Stimulated activated CD4-positive, alpha-beta T cell treated with anti-CD3 and anti-CD28 coated beads, Interleukin-4, amount 100 ng/mL, for 4 hours (primary cell): ENCODE results near the gene HDDC3.

Experiments used
- DNase-seq, 2 experiments: peaks; one replicate each; pipeline ENCODE4 v3.0.0-alpha.2; 2020

The HDDC3 gene

GRCh38 chr15:90931828-90932659 is at the start of gene HDDC3:
Gene HDDC3, minus strand, starts transcription at chr15:90932549. Its CDS starts 9 bp downstream, at chr15:90932540.
- DNase-seq, result peak; percentile 86 to 95

DNA sequence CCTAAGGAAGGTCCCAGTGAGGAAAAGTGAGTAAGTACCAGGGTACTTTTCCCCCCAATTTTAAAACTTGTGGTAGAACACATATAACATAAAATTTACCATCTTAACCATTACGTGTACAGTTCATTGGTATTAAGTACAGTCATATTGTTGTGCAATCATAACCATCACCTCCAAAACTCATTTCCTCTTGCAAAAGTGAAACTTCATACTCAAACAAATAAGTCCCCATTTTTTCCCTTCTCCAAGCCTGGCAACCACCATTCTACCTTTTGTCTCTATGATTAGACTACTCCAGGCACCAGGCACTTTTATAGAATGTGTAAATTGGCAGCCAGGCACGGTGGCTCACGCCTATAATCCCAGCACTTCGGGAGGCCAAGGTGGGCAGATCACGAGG is 49.8 kb upstream of the HDDC3 start:
- no peak for DNase-seq

- DNase-seq, result no peak
These were observed 49.3 kb upstream of the HDDC3 start for GRCh38 chr15:90981681-90982080.

DNA sequence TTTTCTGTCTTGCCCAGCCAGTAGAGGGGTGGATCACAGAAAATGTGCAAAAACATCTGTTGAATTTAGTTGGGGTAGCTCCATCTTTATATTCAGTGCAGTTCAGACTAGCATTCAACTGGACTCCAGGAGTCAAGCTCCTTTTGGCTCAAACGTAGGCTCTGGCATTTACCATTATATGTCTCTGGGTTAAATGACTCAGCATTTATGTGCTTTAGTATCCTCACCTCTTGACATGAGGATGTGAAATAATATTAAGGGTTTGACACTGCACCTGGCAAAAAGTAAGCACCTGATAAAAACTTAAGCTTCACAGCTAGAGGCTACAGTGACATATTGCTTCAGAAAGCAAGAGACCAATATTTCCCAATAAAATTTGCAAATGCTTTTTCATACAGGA is 47.2 kb upstream of the HDDC3 start:
- no peak for DNase-seq

DNA sequence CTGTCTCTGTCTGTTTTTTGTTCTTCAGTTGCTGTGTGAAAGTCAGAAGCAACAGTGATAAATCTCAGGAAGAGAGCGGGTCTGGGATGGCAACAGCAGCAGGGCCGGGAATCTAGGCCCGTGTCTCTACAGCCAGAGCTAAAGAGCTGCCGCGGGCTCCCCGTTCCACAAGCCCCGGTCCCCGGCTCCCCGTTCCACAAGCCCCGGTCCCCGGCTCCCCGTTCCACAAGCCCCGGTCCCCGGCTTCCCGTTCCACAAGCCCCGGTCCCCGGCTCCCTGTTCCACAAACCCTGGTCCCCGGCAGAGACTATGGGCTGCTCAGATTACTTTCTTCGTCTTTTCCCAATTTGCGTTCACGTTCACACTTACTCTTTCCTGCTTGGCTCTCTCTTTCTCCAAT is 41.9 kb upstream of the HDDC3 start:
- DNase-seq, result no peak

DNA sequence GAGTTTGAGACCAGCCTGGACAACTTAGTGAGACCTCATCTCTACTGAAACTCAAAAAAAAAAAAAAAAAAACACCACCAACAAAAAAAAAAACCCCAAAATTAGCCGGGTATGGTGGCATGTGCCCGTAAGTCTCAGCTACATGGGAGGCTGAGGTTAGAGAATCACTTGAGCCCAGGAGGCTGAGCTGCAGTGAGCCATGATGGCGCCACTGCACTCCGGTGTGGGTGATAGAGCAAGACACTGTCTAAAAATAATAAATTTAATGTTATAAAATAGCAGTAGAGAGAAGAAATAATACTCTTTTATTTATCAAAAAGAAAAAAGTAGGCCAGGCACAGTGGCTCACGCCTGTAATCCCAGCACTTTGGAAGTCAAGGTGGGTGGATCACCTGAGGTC is 39.8 kb upstream of the HDDC3 start:
- no peak for DNase-seq

DNA sequence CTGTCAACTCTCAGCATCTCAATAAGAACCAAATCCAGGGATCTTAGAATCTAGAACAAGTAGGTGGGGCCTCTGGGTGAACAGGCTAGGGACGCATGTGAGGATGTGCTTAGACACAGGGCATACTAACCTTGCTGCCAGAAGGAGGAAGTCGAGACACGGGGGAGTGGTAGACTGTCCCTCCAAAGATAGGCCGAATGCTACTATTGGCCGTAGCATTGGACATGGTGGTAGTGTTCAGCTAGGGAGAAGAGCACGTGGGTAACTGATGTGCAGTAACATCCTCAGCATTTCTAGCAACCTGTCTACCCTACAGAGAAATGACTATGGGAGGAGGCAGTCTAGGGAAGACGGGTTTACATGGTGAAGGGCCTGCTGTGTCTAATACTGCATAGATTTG is 37.9 kb upstream of the HDDC3 start:
- DNase-seq, result no peak

GRCh38 chr15:90968434-90968833 is 36.1 kb upstream of the HDDC3 start:
- DNase-seq, result no peak

DNA sequence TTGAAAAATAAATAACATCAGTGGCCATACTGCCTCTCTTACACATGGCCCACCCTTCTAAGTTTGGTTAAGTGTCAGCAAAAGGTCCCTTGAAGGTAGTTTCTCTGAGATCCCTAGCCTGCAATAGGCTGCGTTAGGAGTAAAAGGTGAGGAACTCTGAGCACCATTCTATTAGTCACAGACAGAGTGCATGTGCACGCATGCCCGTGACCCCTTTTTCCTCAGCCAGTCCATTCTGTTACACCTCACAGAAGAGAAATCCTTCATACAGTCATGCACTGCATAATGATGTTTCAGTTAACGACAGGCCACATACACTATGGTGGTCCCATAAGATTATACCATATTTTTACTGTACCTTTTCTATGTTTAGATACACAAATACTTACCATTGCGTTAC is 34.9 kb upstream of the HDDC3 start:
- no peak for DNase-seq

DNA sequence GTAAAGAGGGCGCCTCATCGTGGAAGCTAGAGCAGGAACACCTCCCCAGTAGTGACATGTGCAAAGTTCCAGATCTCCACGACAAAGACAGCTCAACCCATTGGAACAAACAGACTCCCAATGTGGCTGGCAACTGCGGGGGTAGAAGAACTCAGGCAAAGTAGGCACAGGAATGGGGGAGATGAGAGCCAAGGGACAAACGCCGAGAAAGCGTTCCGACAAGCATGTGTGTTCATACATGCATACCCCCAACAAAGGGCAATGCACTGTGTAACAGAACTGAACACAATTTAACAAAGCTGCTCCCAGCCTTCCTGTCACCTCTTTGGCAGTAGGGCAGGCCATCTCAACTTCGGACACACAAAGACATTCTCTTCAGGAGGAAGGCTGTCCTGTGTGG is 33.9 kb upstream of the HDDC3 start:
- no peak for DNase-seq

- DNase-seq, result no peak
These were observed 29.7 kb upstream of the HDDC3 start for GRCh38 chr15:90962021-90962420.

GRCh38 chr15:90960298-90961091 is 28.1 kb upstream of the HDDC3 start:
- no peak for DNase-seq

DNA sequence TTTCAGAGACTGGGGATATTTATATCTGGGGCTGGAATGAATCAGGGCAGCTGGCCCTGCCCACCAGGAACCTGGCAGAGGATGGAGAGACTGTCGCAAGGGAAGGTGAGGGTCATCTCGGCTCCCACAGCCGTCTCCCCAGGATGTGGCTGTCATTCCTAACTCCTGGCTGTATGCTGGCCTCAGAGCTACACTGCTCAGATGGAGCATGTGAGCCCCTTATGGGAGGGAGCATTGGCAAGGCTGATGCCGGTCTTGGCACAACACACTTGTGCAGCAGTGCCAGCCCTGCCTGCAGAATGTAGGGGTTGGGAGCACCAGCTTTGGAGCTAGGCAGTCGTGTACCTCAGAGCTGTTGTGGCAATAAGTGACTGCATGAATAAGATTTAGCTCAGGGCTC is 27.5 kb upstream of the HDDC3 start:
- no peak for DNase-seq

DNA sequence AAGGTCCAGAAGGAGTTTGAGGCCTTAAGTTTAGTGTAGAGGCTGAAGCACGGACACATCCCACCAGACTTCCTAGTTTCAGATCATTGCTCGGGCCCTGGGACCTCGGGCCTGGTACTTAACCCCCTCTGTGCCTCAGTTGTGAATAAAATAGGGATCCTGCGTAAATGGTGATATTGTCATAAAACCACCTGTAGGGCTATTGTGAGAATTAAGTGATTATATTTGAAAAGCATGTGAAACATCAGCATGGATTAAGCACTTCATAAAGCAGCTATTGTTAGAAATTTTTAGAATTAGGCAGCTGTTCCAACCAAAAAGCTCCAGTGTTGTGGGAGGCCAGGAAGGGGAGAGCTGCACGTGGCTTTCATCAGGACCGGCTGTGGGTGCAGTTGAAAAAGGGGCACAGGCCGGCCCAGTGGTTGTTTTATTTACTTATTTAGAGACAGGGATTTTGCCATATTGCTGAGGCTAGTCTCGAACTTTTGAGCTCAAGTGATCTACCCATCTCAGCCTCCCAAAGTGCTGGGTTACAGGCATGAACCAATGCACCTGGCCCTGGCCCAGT is 26.8 kb upstream of the HDDC3 start:
- DNase-seq, result no peak

- DNase-seq, result no peak
These were observed 25.4 kb upstream of the HDDC3 start for GRCh38 chr15:90957791-90958190.

DNA sequence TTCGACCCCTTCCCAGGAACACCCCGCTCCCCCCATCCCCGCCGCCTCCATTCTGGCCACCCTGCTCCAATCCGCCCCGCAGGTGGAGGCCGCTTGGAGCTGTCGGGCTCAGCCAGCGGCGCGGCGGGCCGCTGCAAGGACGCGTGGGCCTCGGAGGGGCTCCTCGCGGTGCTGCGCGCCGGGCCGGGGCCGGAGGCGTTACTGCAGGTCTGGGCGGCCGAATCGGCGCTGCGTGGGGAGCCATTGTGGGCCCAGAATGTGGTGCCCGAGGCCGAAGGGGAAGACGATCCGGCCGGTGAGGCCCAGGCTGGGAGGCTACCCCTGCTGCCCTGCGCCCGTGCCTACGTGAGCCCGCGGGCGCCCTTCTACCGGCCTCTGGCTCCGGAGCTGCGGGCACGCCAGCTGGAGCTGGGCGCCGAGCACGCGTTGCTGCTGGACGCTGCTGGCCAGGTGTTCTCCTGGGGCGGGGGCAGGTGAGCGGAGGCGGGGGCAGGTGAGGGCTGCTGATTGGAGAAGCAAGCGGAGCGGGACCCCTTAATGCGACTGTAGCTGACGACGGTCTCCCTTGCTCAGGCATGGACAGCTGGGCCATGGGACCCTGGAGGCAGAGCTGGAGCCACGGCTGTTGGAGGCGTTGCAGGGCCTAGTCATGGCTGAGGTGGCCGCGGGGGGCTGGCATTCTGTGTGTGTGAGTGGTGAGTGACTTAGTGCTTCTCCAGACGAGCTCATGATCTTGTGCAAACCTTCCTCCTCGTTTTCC is 24.9 kb upstream of the HDDC3 start:
- DNase-seq, result no peak

DNA sequence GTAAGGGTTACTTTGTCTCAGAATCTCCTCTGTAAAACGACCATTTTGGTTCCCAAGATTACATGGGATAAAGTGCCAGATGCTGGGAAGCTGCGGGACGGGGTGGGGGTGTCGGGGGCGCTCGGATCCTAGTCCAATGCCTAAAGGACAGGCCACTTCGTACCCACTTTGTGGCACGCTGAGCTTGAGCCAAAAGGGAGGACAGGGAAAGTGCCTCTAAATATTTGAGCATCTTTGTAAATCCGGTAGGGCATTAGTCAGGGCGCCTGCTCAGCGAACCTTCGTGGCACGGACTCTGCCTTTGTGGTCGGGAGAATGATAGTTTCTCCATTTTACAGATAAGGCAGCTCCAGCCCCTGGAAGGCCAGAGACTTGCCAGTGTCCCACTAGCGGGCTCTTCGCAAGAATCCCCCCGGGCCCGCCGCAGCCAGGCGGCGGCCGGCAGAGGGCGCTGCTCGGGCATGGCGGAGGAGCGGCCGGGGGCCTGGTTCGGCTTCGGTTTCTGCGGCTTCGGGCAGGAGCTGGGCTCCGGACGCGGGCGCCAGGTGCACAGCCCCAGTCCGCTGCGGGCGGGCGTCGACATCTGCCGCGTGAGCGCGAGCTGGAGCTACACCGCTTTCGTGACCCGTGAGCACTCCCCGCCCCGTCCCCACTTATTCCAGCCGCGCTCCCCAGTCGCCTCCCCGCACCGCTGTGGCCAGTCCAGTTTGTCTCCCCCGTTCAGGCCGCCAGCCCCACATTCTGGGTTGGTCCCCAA is 24.1 kb upstream of the HDDC3 start:
- DNase-seq, result peak; percentile 26 to 67

DNA sequence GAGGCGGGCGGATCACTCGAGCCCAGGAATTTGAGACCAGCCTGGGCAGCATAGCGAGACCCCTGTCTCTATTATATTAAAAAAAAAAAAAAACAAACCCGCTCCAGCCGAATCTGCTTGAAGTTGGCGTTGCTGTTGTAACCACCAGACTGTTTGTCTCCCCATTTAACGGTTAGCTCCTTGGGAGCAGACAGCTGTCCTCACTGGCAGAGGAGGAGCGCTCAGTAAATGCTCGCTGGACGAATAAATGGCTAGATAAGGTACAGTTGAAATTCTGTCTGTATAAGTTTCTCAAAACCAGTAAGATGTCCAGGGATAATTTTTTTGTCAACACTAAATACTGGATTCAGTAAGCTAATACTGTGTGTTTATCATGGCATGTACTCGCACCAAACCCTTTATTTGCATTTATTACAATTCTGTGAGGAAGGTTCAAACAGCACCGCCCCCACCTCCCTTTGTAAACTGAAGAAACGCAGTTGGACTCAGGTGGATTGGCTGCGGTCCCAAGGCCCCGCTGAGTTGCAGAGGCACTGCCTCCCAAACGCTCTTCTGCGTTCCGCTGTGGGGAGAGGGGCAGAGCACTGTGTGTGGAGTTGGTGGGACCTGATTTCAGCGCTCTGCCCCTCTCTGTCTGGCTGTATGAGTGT is 23.4 kb upstream of the HDDC3 start:
- DNase-seq, result no peak

DNA sequence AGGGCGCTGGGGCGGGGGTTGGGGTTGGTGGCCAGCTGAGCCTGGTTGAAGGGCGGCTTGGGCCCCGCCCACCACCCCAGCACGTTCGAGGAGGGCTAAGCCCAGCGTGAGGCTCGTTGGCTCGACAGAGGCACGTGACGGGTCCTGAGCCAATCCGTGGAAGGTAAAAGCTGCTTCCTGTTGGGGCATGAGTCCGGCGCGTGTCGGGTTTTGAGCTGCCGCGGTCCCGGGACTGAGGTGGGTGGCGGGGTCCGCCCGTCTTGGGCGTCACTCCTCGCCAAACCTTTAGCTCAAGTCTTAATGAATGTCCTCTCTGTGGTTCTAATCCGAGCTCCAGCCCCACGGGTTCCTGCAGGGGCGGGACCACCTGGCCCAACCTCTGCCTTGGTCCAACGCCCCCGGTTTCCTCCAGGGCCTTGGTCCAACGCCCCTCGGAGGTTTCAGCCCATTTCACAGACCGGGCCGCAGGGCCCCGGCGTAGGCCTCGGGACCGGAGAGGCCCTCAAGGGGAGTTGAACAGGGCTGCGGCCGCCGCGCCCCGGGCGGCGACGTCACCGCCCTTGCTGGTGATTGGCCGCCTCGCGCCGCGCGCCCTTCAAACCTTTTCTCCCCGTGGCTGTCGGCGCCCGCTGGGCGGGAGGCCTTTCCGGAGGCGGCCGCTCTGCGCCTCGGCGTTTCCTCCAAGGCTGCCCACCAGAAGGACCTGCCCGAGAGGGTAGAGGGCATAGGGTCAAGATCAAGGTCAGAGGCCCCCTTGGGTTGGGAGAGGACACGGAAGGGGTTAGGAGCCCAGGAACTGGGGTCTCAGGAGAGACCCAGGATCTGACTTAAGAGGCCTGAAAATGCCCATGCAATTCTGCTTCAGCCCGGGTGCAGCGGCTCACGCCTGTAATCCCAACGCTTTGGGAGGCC is 22.6 kb upstream of the HDDC3 start, which contains the start of gene RCCD1:
Gene RCCD1, plus strand, starts transcription at position 173 of the 912 bp plus-strand sequence. CDS start 1,851 bp downstream, outside the sequence.
- peak; percentile 82 to 89 for DNase-seq

DNA sequence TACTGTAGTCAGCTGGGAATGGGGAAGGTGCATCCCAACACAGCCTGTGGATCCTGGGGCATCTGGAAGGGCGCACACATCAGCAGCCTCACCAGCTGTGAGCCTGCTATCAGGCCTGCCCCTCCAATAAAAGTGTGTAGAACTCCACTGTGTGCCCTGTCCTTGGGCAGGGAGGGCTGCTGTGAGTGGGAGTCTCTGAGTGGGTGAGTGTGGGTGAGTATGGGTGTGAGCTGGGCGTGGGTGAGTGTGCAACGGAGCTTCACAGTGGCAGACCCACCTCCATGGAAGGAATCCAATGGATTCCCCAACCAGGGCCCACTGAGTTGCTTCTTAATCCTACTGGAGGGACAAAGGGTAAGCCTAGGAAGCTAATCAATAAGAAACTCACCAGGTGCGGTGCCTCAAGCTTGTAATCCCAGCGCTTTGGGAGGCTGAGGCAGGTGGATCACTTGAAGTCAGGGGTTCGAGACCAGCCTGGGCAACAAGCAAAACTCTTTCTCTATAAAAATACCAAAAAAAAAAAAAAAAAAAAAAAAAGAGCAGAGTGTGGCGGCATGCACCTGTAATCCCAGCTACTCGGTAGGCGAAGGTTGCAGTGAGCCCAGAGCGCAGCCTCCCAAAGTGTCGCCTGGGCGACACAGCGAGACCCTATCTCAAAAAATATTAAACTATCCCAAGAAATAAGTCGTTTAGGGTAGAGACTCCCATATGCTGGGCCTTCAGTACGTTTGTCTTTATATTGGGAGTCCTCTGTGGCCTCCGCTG is 21.8 kb upstream of the HDDC3 start:
- no peak for DNase-seq
